ENCODE data around the gene ERVV-1.

DNA sequence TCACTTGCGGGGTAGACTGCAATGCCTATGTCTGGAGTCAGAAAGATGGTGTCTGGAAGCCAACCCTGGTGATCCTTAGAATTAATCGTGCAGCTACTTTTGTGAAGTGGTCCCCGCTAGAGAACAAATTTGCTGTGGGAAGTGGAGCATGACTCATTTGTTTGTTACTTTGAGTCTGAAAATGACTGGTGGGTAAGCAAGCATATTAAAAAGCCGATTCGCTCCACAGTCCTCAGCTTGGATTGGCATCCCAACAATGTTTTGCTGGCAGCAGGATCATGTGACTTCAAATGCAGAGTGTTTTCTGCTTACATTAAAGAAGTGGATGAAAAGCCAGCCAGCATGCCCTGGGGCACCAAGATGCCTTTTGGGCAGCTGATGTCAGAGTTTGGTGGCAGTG lies 9.5 kb upstream of the ERVV-1 start:
- TF ChIP-seq, protein P1, sequence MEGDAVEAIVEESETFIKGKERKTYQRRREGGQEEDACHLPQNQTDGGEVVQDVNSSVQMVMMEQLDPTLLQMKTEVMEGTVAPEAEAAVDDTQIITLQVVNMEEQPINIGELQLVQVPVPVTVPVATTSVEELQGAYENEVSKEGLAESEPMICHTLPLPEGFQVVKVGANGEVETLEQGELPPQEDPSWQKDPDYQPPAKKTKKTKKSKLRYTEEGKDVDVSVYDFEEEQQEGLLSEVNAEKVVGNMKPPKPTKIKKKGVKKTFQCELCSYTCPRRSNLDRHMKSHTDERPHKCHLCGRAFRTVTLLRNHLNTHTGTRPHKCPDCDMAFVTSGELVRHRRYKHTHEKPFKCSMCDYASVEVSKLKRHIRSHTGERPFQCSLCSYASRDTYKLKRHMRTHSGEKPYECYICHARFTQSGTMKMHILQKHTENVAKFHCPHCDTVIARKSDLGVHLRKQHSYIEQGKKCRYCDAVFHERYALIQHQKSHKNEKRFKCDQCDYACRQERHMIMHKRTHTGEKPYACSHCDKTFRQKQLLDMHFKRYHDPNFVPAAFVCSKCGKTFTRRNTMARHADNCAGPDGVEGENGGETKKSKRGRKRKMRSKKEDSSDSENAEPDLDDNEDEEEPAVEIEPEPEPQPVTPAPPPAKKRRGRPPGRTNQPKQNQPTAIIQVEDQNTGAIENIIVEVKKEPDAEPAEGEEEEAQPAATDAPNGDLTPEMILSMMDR (conservative IDR thresholded peaks at IDR 0.05; ENCODE audit: low read depth, low read length): no peak
- no peak for TF ChIP-seq EZH2 (IDR thresholded peaks at IDR 0.05; ENCODE audit: low read length, unreplicated experiment)

Data from PC-3 (cell line).